GM18517 (cell line): ENCODE measurements around the gene MRRF.
"Not testable (repeated sequence)": the region's sequence is repeated elsewhere in the genome, so short reads cannot be mapped to it uniquely, and the experiment has no call there.

Experiments
- ATAC-seq: cut with Tn5 transposase; IDR thresholded peaks from one replicate; pipeline ENCODE4 v1.9.1; 2021; ENCODE audit warnings: mild to moderate bottlenecking, moderate library complexity; ENCODE audit not compliant: unreplicated experiment

MRRF gene

DNA sequence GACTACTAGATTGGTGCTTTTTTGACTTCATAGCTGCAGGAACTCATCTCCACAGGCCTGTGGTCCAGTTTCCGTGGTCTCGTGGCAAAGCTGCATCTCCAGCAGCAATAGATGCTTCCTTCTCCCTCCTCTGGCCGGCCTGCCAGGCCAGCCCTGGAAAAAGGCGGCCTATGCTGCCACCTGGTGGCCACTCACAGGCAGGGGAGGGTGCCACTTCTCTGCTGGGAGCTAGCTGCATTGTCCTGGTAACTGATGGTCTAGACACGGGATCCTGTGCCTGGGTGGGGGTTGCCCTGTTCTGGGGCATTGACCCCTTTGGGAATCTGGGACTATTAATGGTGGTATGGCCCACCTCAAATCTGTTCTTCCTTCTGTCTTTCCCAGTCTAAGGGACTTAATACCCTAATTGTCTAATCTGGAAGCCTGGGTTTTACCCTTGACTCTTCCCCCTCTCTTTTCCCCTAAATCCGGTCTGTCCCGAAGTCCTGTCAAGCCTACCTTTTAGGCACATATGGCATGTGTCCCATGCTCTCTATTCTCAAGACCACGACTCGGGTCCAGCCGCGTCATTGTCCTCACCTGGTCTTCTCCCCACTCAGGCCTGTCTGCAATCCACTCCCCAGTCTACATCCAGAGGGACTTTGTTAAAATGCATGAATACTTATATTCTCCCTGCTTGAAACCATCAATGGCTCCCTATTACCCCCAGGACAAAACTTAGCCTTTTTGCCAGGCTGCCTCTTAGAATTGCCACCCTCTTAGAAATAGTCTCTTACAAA, 86.1 kb downstream of the MRRF start:
- ATAC-seq, result no peak

DNA sequence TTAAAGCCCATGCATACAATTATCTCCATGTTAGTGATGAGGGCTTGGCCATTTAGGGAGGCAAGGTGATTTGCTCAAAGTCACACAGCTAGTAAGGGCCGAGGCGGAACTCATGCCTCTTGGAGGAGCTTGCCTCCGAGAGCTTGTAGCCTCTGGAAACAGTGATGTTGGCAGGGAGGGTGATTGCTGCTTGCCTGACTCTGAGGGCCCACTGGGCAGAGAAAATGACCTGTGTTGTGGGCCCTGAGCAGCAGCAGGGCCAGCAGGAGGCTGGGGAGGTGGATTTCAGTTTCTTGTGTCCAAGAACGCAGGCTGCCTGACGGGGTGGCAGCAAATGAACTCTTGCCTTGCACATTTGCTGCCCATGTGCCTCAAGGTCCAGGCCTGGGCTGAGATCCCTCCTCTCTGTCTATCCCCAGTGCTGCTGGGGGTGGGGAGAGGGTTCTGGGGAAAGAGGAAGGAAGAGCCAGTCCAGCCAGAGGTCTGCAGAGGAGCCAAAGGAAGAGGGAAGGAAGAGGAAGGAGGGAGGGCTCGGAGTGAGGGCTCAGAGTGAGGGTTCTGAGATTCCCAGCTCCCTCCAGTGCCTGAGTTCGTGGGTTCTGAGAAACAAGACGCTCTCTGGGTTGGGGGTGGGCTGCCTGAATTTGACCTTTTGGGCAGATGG, 90.0 kb downstream of the MRRF start:
- no peak for ATAC-seq

DNA sequence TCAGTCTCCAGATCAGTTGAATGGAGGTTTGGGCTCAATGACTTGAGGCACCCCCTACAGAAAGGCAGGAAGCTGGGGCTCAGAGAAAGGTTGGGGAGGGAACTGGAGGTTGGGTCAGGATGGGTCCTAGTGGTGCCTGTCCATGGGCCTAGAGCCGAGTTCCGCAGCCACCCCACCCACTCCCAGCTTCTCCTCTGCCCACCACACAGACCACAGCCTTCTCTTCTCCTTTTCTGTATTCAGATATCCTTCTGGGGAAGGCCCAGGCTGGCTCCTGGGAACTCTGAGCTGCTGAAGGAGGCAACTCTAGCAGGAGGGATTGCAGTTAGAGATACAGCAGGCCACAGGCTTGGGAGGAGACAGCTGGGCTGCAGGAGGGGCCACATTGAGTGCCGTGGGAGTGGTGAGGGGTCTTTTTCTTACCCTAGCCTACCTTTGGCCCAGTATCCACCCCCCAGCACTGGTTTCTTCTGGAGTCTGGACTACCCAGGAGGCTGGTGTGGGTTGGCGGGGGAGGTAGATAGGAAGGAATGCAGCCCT, 90.7 kb downstream of the MRRF start:
- ATAC-seq, result no peak

DNA sequence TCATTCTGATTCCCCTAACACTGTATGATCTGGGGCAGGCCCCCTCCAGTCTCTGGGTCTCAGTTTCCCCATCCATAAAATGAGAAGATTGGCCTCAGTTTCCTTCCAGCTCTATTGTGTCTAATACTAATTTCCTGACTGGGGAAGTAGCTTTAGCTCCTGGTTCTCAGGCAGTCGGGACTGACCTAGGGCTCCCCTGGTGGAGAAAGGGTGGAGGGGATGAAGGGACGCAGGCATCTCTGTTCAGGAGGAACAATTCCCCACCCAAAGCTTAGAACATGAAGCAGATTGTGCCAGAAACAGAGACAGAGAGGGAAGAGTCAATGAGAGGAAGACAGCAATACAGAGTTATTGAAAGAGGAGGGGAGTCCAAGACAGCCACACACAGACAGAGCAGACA, 91.9 kb downstream of the MRRF start:
- ATAC-seq, result no peak

DNA sequence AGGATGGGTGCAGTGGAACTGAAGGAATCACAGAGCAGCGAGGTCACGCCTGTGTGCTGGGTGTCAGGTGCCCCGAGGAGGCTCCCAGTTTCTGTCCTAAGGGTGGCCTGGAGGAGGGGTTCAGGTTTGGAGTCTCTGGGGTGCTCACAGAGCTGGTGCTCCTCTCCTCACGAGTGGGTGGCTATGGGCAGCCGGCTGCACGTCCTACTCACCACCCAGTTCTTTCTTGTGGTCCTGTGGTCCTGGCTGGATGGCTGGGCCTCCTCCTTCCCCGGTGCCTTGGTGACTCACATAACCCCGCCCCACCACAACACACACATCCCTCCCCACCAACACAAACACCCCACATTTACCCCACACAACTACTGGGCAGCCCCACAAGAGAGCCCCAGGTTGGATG, 96.2 kb downstream of the MRRF start:
- no peak for ATAC-seq

DNA sequence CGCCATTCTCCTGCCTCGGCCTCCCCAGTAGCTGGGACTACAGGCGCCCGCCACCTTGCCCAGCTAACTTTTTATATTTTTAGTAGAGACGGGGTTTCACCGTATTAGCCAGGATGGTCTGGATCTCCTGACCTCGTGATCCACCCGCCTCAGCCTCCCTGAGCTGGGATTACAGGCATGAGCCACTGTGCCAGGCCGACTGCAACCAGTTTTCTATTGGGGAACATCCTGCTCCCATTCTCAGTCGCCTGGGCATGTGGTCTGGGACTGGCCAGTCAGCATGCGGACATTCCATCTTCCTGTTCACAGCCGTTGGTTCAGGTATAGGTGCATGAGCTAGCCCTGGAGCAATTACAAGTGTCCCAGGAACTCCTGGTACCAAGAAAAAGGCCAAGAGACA, 98.4 kb downstream of the MRRF start:
- not testable (repeated sequence) for ATAC-seq

DNA sequence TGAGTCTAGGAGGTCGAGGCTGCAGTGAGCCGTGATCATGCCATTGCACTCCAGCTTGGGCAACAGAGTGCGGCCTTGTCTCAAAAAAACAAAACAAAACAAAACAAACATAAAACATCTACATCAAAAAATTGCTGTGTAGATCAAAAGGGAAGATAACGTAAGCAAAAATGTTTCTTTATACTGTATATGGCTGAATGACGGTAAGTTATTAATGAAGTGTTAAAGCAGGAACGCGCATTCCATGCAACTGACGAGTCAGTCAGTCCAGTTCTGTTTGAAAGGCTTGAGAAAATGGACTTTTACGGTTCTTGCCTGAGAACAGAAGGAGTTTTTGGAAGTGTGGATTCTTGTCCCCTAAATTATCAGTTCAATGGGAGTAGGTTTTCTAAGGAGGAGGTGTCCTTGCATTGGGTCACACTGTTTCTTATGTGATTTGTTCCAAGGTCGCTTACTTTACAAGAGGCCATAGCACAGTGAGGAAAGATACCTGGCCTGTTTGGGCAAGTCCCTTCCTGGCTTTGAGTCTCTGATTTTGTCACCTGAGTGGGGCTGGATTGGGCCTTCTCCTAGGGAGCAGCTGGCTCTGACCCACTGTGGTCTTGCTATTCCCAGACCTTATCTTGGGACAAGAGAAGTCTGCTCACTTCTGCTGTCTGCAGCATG, 99.6 kb downstream of the MRRF start:
- no peak for ATAC-seq

DNA sequence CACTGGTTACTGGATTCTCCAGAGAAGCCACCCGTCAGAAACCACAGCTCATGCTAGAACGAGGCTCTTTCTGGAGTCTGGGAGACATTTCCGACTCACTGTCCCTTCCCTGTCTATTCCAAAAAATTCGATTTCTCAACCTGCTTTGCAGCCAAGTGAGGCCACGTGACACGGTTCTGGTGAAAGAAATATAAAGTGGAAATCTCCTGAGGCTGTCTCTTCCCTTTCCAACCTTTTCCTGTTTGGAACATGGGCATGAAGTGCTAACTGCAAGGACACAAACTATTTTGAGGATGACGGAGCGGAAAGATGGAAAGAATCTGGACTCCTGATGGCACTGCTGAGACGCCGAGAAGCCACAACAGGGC, 100.1 kb downstream of the MRRF start:
- ATAC-seq, result no peak

DNA sequence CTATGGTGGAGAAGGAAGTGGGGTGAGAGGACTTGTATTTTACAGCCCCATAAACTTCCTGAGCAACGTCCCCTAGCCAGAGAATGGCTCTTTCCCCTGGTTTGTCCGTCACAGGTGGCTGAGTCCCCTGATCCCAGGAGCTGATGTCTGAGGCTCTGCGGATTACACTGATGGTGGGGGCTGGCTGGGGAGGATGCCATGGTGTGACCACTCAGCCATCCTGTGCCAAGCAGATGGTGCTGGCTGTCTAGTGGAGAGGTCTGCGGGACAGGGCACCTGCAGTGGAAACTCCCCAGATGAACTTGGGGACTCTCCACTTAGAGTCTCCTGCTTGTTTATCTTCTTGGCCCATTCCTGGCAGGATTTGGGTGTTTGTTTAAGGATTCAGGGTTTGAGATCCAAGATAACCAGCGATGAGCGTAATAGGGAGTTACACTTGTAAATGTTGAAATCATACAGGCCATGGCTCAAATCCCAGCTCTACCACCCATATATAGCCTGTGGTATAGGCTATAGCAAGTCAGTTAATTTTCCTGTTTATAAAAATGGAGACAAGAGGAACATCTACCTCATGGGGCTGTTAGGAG, 101.5 kb downstream of the MRRF start:
- ATAC-seq, result no peak

DNA sequence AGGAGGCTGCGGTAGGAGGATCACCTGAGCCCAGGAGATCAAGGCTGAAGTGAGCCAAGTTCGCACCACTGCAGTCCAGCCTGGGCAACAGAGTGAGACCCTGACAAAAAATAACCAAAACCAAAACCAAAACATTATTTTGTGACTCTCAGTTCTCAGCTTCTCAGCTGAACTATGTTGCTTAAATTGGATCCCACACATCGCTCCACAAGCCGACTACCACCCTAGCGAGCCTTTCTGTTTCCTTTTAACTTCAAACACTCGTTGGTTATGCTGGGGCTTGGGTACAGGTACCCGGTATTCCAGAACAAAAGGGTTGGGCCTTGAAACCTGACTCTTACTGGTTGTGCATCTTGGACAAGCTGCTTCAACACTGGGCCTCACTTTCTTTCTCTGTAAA, 102.4 kb downstream of the MRRF start:
- no peak for ATAC-seq

DNA sequence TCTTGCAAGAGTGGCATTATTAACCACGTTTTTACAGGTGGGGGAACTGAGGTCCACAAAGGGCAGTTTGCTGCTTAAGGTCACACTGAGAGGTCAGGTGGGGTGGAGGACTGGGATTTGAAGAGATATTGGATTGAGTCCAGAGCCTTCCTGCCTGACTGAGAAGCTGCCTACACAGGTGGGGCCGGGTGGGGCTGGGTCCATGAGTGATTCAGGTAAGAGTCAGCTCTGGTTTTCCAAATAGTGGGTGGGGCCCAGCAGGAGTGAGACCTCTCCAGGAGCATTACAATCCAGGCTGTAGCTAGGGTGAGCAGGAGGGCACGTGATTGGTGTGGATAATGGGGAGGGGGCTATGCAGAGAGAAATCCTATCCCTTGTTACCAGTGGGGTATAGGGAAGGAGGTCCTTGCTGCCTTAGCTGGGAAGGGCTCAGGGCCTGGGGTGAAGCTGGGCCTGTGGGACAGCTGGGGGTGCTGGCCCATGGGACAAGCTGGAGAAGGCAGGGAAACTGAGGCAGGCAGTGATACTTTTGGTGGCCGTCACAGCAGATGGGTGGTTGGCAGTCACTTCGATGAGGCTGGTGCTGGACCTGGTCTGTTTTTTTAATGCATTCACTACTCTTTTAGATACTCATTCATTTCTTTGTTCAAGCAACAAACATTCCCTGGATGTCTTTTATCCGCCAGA, 103.2 kb downstream of the MRRF start:
- no peak for ATAC-seq

DNA sequence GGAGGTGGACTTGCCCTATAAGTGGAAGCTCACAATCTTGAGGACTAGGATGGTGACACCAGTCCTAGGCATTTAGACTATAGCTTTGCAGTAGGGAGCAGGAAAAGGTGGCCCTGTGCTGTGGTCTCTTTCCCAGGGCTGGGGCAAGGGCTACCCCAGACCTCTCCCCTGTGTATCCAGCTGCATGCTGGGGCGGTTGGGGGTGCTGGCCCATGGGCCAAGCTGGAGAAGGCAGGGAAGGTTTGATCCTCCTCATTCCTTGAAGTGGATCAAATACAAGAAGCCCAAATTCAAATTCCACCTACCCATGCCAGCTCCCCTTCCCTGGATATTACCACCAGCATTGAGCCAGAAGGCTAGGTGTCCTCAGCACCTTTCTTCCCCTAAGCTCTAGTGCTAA, 104.0 kb downstream of the MRRF start:
- no peak for ATAC-seq

DNA sequence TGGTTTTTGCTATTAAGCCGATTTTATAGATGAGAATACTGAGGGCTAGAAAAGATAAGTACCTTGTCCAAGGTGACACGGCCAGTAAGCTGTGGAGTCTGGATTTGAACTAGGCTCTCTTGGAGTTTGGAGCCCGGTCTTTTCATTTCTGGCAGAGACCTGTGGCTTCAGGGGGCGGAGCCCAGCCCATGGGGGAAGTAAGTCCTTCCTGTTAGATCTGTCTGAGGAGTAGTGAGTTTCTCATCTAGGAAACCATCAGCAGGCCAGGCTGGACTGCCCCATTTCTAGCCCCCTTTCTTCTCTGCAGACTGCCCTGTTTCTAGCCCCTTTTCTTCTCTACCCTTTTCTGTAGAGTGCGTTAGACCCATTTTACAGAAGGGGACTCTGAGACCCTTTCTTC, 105.6 kb downstream of the MRRF start:
- no peak for ATAC-seq

DNA sequence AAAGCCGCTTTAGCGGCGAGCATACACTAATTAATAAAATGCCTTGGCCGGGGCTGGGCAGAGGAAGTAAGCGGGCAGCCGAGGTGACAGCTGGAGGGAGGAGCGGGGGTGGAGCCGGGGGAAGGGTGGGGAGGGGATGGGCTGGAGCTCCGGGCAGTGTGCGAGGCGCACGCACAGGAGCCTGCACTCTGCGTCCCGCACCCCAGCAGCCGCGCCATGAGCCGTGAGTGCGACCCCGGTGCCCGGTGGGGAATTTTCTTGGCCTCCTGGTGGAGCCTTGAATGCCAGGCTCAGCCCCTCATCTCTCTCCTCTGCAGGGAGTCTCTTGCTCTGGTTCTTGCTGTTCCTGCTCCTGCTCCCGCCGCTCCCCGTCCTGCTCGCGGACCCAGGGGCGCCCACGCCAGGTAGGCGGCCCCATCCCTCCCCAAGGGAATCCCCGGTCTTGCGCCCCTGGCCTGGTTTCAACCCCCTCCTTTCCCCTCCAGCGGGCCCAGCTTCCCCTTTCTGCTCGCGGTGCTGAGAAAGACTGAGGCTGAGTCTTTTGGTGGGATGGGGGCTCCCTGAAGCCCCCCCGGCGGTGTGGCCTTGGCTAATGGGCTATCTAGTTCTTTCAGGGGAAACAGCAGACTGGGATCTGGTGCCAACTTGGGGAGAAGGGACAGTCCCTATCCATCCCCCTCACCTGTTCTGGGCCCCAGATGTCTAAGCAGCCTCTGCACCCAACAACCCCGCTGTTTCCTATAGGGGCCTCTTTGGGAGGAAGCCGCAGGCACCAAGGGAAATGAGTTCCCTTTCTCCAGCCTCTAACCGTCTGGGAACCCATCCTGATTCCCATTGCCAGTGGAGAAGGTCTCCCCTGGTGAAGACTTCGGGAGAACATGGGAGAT, 106.4 kb downstream of the MRRF start, which contains the start of gene PTGS1:
TSS of gene PTGS1 (plus strand) at position 156 of the 887 bp plus-strand sequence. CDS start at position 217, 61 bp downstream.
- no peak for ATAC-seq

DNA sequence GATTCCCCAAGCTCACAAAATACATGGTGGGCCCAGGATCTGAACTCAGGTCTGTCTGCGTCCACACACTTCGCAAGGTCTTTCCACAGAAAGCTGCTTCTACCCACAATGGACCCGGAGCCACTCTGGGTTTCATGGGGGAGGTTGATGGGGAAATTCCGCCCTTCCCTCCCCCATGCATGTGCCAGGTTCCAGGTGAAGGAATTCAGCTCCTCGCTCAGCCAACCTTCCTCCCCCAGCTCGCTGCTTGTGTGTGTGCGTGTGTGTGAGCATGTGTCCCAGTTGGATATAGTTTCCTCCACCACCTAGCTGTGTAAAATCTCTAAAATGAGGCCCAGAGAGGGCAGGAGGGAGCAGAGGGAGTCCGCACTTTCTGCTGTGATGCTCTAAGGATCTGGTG, 107.2 kb downstream of the MRRF start:
- no peak for ATAC-seq

DNA sequence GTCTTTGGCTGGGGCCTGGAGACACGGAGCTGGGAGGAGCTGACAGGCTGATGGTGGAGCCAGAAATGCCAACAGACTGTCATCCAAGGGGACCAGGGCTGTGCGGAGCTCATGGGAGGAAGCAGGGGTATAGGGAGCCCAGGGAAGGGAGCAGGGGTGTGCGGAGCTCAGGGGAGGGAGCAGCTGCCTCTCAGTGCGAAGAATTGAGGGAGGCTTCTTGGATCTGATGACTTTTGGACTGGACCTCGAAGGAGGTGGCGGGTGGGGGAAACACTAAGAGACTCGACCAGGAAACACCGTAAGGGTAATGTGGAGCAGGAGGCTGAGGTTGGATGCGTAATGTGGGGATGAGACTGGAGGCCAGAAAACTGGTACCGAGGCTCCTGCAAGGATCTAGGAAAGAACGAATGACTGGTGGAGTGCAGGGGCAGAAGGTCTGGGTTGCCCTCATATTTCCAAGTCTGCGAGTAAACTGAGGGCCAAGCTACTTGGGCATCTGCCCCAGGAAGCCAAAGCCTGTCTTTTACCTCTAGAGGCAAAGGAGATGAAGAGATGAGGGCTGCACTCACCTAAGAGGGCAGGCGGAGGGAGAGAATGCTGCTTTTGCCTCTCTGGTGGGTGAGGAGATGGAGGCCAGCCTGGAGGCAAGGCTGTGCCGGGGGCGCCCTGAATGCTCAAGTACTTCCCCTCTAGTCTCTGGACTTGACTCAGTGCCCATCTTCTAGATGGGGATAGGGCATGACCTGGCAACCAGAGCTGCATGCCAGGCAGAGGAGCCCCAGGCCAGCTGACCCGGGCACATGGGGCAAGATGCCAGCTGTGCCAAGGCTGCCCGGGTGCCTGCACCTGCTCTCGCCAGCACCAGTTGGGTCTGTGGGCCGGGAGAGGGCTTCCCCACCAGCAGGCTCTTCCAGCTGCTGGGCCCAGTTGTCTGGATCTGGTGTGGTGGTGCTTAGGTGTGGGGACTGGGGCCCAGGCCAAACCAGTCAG, 108.5 kb downstream of the MRRF start:
- ATAC-seq, result no peak

DNA sequence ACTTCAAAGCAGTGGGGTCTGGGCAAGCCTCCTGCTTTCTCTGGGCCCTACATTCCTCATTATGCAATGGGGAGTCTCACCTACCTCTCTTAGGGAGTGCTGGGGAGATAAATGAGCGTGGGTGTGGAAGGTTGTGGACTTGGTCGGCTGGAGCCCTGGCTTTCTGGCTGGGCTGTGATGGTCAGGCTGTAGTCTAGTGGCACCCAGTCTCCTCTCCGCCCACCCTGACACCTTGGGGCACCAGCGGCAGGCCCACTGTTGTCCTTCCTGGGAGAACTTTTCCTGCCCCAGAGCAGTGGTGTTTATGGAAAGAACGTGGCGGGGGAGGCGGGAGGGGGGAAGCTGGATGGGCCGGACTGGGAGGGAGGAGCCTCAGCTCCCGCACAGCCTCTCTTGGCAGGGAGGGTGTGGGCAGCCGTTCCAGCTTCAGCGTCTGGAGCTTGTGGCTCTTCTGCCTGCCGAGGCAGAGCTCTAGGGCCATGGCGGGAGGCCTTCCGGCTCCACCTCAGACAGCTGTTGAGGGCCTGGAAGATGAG, 110.3 kb downstream of the MRRF start:
- no peak for ATAC-seq

DNA sequence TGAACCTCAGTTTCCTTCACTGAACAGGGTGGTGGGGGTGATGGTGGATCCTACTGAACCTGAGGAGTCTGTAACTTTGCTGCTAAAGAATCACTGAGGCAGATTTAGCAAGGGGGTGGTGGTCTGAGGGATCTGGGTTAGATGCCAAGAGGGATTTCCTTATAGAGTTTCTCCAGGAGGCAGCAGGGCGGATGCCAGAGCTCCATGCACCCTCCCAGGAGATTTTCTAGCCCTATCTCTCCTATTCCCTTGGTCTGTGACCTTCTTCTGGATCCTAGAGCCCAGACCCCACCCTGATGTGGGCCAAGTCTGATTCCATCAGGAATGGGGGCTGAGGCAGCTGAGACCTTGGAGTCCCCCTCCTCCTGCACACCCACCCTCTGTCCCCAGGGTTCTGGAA, 112.1 kb downstream of the MRRF start:
- no peak for ATAC-seq
